Measurements from ENCODE around the gene FUT3. TPM values are rescaled to one million over a fixed set of nuclear protein-coding genes. Genes with fewer than 3 reads are reported as not detected.

Gene FUT3
- total RNA-seq, 1 donor from 2014 or later, result 0.84 TPM

GRCh38 chr19:5895890-5896289, 44.6 kb upstream of the FUT3 start:
- Mint-ChIP-seq H3K9me3 (ENCODE audit: unreplicated experiment) (no peaks in the 10 kb centered on the region), H3K4me1 (ENCODE audit: low read depth, unreplicated experiment) (no peaks in the 10 kb centered on the region), H3K4me3 (ENCODE audit: unreplicated experiment) (no peak overlapping the region), H3K27ac (ENCODE audit: unreplicated experiment) (no peak overlapping the region), H3K27me3 (ENCODE audit: low read depth, unreplicated experiment) (no peaks in the 10 kb centered on the region), H3K36me3 (ENCODE audit: low read depth, unreplicated experiment) (peaks cover 4% of the 10 kb centered on the region)
- Histone ChIP-seq H3K79me2 (ENCODE audit: insufficient read depth, low read length) (peaks cover 35% of the 10 kb centered on the region), H3K9ac (ENCODE audit: low read length) (no peak overlapping the region), H3K4me3 (ENCODE audit: insufficient read depth, low read depth, low read length) (no peak overlapping the region), H3K27ac (ENCODE audit: low read depth, low read length) (no peak overlapping the region), H3K27me3 (ENCODE audit: insufficient read depth, low read length) (no peaks in the 10 kb centered on the region), H3K4me2 (ENCODE audit: low read length) (no peak overlapping the region), H4K20me1 (ENCODE audit: insufficient read depth, low read length) (peaks cover 60% of the 10 kb centered on the region), H3K4me1 (ENCODE audit: insufficient read depth, low read length) (peaks cover 6% of the 10 kb centered on the region), H2AFZ (ENCODE audit: low read depth, low read length) (no peak overlapping the region), H3K9me3 (ENCODE audit: insufficient read depth, low read depth, low read length) (no peaks in the 10 kb centered on the region), H3K36me3 (ENCODE audit: insufficient read depth, low read length) (peaks cover 1% of the 10 kb centered on the region)
- TF ChIP-seq EZH2 (IDR thresholded peaks at IDR 0.05; ENCODE audit: insufficient read depth, low read length), result no peak
- TF ChIP-seq, protein P1, sequence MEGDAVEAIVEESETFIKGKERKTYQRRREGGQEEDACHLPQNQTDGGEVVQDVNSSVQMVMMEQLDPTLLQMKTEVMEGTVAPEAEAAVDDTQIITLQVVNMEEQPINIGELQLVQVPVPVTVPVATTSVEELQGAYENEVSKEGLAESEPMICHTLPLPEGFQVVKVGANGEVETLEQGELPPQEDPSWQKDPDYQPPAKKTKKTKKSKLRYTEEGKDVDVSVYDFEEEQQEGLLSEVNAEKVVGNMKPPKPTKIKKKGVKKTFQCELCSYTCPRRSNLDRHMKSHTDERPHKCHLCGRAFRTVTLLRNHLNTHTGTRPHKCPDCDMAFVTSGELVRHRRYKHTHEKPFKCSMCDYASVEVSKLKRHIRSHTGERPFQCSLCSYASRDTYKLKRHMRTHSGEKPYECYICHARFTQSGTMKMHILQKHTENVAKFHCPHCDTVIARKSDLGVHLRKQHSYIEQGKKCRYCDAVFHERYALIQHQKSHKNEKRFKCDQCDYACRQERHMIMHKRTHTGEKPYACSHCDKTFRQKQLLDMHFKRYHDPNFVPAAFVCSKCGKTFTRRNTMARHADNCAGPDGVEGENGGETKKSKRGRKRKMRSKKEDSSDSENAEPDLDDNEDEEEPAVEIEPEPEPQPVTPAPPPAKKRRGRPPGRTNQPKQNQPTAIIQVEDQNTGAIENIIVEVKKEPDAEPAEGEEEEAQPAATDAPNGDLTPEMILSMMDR (IDR thresholded peaks at IDR 0.05; ENCODE audit: insufficient read depth, low read depth, low read length), result no peak
- no peak for FAIRE-seq
- no peak for DNase-seq (ENCODE audit: low read depth)

GRCh38 chr19:5895409-5895808, 44.2 kb upstream of the FUT3 start:
- Histone ChIP-seq H3K4me2 (ENCODE audit: low read length) (no peak overlapping the region), H3K27me3 (ENCODE audit: insufficient read depth, low read length) (no peaks in the 10 kb centered on the region), H3K79me2 (ENCODE audit: insufficient read depth, low read length) (peaks cover 30% of the 10 kb centered on the region), H3K4me1 (ENCODE audit: insufficient read depth, low read length) (peaks cover 6% of the 10 kb centered on the region), H3K9me3 (ENCODE audit: insufficient read depth, low read depth, low read length) (no peaks in the 10 kb centered on the region), H3K9ac (ENCODE audit: low read length) (no peak overlapping the region), H2AFZ (ENCODE audit: low read depth, low read length) (no peak overlapping the region), H3K36me3 (ENCODE audit: insufficient read depth, low read length) (no peaks in the 10 kb centered on the region), H4K20me1 (ENCODE audit: insufficient read depth, low read length) (peaks cover 57% of the 10 kb centered on the region), H3K4me3 (ENCODE audit: insufficient read depth, low read depth, low read length) (no peak overlapping the region), H3K27ac (ENCODE audit: low read depth, low read length) (no peak overlapping the region)
- H3K4me1 Mint-ChIP-seq (ENCODE audit: low read depth, unreplicated experiment), result no peaks in the 10 kb centered on the region
- FAIRE-seq (no peak), DNase-seq (ENCODE audit: low read depth) (no peak)
- H3K9me3 Mint-ChIP-seq (ENCODE audit: unreplicated experiment), result no peaks in the 10 kb centered on the region
- H3K36me3 Mint-ChIP-seq (ENCODE audit: low read depth, unreplicated experiment), result peaks cover 4% of the 10 kb centered on the region
- no peak overlapping the region for H3K4me3 Mint-ChIP-seq (ENCODE audit: unreplicated experiment)
- no peak overlapping the region for H3K27ac Mint-ChIP-seq (ENCODE audit: unreplicated experiment)
- TF ChIP-seq, protein P1 (IDR thresholded peaks at IDR 0.05; ENCODE audit: insufficient read depth, low read depth, low read length), result no peak
- TF ChIP-seq EZH2 (IDR thresholded peaks at IDR 0.05; ENCODE audit: insufficient read depth, low read length), result no peak
- no peaks in the 10 kb centered on the region for H3K27me3 Mint-ChIP-seq (ENCODE audit: low read depth, unreplicated experiment)

DNA sequence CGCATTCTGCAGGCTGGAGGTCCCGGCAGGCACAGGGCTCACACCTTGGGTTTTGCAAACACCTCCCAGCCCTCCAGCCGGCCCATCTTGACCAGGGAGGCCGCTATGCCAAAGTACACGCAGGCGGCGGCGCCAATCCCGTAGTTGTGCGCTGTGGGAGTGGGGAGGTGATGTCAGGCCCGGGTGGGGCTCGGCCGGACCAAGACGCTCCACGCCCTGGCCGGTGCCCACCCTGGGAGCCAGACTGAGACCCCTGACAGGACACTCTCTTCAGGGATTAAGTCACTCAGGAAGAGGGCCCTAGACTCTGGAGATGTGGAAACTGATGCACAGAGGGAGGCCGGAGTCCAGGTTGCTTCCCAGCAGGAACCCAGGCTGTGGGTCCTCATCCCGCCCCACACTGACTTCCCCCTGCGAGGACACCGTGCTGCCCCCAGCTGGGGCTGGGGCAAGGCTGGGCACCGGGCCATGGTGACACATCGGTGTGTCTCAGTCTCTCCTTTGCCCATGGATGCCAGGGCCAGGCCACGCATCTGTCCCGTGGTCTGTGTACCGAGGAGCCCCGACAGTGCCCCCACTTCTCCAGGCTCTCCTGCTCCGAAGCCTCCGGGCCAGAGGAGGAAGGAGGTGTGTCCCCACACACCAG, 43.6 kb upstream of the FUT3 start:
- Mint-ChIP-seq H3K9me3 (ENCODE audit: unreplicated experiment) (no peaks in the 10 kb centered on the region), H3K4me1 (ENCODE audit: low read depth, unreplicated experiment) (no peaks in the 10 kb centered on the region), H3K27ac (ENCODE audit: unreplicated experiment) (no peak overlapping the region), H3K36me3 (ENCODE audit: low read depth, unreplicated experiment) (no peaks in the 10 kb centered on the region), H3K27me3 (ENCODE audit: low read depth, unreplicated experiment) (no peaks in the 10 kb centered on the region), H3K4me3 (ENCODE audit: unreplicated experiment) (no peak overlapping the region)
- Histone ChIP-seq H3K4me3 (ENCODE audit: insufficient read depth, low read depth, low read length) (no peak overlapping the region), H2AFZ (ENCODE audit: low read depth, low read length) (no peak overlapping the region), H4K20me1 (ENCODE audit: insufficient read depth, low read length) (peaks cover 52% of the 10 kb centered on the region), H3K9me3 (ENCODE audit: insufficient read depth, low read depth, low read length) (no peaks in the 10 kb centered on the region), H3K27me3 (ENCODE audit: insufficient read depth, low read length) (no peaks in the 10 kb centered on the region), H3K79me2 (ENCODE audit: insufficient read depth, low read length) (peaks cover 24% of the 10 kb centered on the region), H3K4me1 (ENCODE audit: insufficient read depth, low read length) (peaks cover 6% of the 10 kb centered on the region), H3K4me2 (ENCODE audit: low read length) (no peak overlapping the region), H3K9ac (ENCODE audit: low read length) (no peak overlapping the region), H3K36me3 (ENCODE audit: insufficient read depth, low read length) (no peaks in the 10 kb centered on the region), H3K27ac (ENCODE audit: low read depth, low read length) (no peak overlapping the region)
- TF ChIP-seq EZH2 (IDR thresholded peaks at IDR 0.05; ENCODE audit: insufficient read depth, low read length), result no peak
- TF ChIP-seq, protein P1 (IDR thresholded peaks at IDR 0.05; ENCODE audit: insufficient read depth, low read depth, low read length), result no peak
- FAIRE-seq (no peak), DNase-seq (ENCODE audit: low read depth) (no peak)
